A673 (cell line): ENCODE results near the gene ZCCHC24. TPM values are rescaled to one million over a fixed set of nuclear protein-coding genes. Genes with fewer than 3 reads are reported as not detected.

Experiments used
- BruUV-seq: library from RNA; stranded (reverse); fragments of 400-500 nt; replicated peaks from 2 replicates; lab custom pipeline; 2021; lab: Mats Ljungman, UMichigan
- CTCF ChIA-PET: fragments of 300-600 bp; sonication (Branson Sonifier 250); formaldehyde crosslinking; loops from one replicate; lab custom pipeline; 2022; ENCODE audit warnings: antibody characterized with exemption; lab: Charles Lee
- POLR2A ChIA-PET: fragments of 300-600 bp; sonication (Branson Sonifier 250); formaldehyde crosslinking; loops from one replicate; lab custom pipeline; 2022; ENCODE audit warnings: antibody characterized with exemption; ENCODE audit not compliant: low non-redundant PET; lab: Charles Lee
- DNase-seq: peaks from one replicate; pipeline ENCODE4 v3.0.0-alpha.2; 2015; ENCODE audit warnings: low spot score
- H3K27ac ChIP-seq: fragments of 200-600 bp; sonication (generic); 2 replicates; pipeline ENCODE4 v1.5.1; 2016; ENCODE audit warnings: mixed run types, low read depth, mild to moderate bottlenecking, mixed read lengths, antibody characterized with exemption, low read length; ENCODE audit not compliant: poor library complexity, severe bottlenecking
- H3K27me3 ChIP-seq: fragments of 200-600 bp; sonication (generic); replicated peaks from 2 replicates; pipeline ENCODE4 v1.6.1; 2017; ENCODE audit warnings: mixed run types, low read depth, mild to moderate bottlenecking, mixed read lengths, antibody characterized with exemption, low read length; ENCODE audit not compliant: insufficient read depth, poor library complexity
- H3K36me3 ChIP-seq: fragments of 200-600 bp; sonication (generic); 2 replicates; pipeline ENCODE4 v1.6.1; 2016; ENCODE audit warnings: mixed run types, mild to moderate bottlenecking, mixed read lengths, antibody characterized with exemption, low read length; ENCODE audit not compliant: insufficient read depth, poor library complexity, severe bottlenecking
- H3K4me1 ChIP-seq: fragments of 200-600 bp; sonication (generic); 2 replicates; pipeline ENCODE4 v1.6.1; 2017; ENCODE audit warnings: mixed run types, mild to moderate bottlenecking, mixed read lengths, antibody characterized with exemption, low read length; ENCODE audit not compliant: insufficient read depth, poor library complexity, severe bottlenecking
- H3K4me3 ChIP-seq: fragments of 200-600 bp; sonication (generic); 2 replicates; pipeline ENCODE4 v1.5.1; 2016; ENCODE audit warnings: low read depth, mixed run types, mild to moderate bottlenecking, mixed read lengths, low read length; ENCODE audit not compliant: poor library complexity, severe bottlenecking
- H3K9me3 ChIP-seq: fragments of 200-600 bp; sonication (generic); 2 replicates; pipeline ENCODE4 v1.6.1; 2016; ENCODE audit warnings: mixed run types, low read depth, mild to moderate bottlenecking, mixed read lengths, antibody characterized with exemption, low read length; ENCODE audit not compliant: poor library complexity, severe bottlenecking
- CTCF ChIP-seq: fragments of 300-800, 200-600 bp; sonication (generic); conservative IDR thresholded peaks from 2 replicates; pipeline ENCODE4 v1.5.1; 2017; ENCODE audit warnings: low read depth, mild to moderate bottlenecking, antibody characterized with exemption, low read length, moderate library complexity, mixed read lengths
- EZH2 ChIP-seq: fragments of 200-600 bp; sonication (generic); IDR thresholded peaks from 2 replicates; pipeline ENCODE4 v1.6.1; 2017; ENCODE audit warnings: borderline replicate concordance, low read depth, mild to moderate bottlenecking, mixed read lengths, antibody characterized with exemption, low read length; ENCODE audit not compliant: poor library complexity, severe bottlenecking
- intact Hi-C: fragments of 100-400 bp; cut with micrococcal nuclease; formaldehyde crosslinking; loops from one replicate; pipeline ENCODE4 v1.10.0; 2022; ENCODE audit not compliant: unreplicated experiment
- total RNA-seq: library from RNA; stranded (reverse); gene quantifications from 2 replicates; pipeline ENCODE4 v1.2.3, GENCODE V29; 2021

ZCCHC24 gene
- total RNA-seq, 1 experiment from 2014 or later = 9.8 TPM

GRCh38 chr10:79390057-79390456 lies 55.4 kb downstream of the ZCCHC24 start:
- no peak for TF ChIP-seq CTCF
- TF ChIP-seq EZH2 = no peak
- Histone ChIP-seq H3K36me3 (no peaks in the 10 kb centered on the region), H3K4me3 (no peak overlapping the region), H3K4me1 (no peaks in the 10 kb centered on the region), H3K27ac (no peak overlapping the region), H3K27me3 (no peaks in the 10 kb centered on the region), H3K9me3 (no peaks in the 10 kb centered on the region)
- intact Hi-C loops = no loop called here
- BruUV-seq = no TSS peak
- ChIA-PET POLR2A (no interaction called here), CTCF (no interaction called here)
- DNase-seq = no peak

DNA sequence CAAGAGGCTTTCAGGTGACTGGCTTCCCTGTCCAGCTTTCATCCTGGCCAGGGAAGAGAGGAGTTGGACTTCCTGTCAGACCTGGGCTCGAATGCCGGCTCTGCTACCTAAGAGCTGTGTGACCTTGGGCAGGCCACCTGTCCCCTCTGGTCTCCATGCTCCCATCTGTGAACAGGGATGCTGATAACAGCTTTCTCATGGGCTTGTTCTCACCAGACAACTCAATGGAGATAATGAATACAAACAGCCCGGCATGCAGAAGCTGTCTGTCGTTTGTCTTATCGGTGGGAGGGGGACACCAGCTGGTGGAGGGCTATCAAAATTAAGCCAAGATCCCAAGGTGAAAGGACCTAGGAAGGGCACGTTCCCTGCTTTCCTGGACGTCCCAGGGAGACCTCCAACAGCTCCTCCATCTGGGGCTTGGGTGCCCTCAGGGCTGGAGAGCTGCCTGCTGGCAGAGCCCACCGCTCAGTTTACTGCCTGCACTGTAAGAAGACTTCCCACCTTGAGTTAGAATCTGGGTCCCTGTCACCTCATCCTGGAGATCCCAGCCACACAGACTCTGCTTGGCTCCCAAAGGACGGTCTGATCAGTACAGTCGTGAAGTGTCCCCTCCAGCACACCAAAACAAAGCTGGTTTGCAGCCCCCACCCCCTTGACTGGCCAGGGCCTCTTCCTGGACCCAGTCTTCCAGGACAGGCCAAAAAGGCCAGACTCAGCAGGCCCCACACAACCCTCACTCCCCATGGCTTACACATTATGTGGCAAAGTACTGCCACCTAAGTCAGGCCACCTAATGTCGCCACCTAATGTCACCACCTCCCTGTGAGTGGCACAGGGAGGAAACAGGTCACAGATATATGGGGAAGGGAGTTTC lies 57.2 kb downstream of the ZCCHC24 start:
- no TSS peak for BruUV-seq
- TF ChIP-seq CTCF = no peak
- no peak for TF ChIP-seq EZH2
- no peaks in the 10 kb centered on the region for H3K4me1 ChIP-seq
- no peak overlapping the region for H3K4me3 ChIP-seq
- no peaks in the 10 kb centered on the region for H3K36me3 ChIP-seq
- H3K27ac ChIP-seq = no peak overlapping the region
- ChIA-PET CTCF (no interaction called here), POLR2A (no interaction called here)
- intact Hi-C loops = no loop called here
- no peaks in the 10 kb centered on the region for H3K9me3 ChIP-seq
- H3K27me3 ChIP-seq = no peaks in the 10 kb centered on the region
- no peak for DNase-seq

GRCh38 chr10:79387466-79387973 lies 57.9 kb downstream of the ZCCHC24 start:
- intact Hi-C loops = no loop called here
- ChIA-PET CTCF (no interaction called here), POLR2A (no interaction called here)
- H3K27ac ChIP-seq = no peak overlapping the region
- DNase-seq = no peak
- H3K4me3 ChIP-seq = no peak overlapping the region
- no peaks in the 10 kb centered on the region for H3K4me1 ChIP-seq
- H3K9me3 ChIP-seq = no peaks in the 10 kb centered on the region
- TF ChIP-seq EZH2 (no peak), CTCF (no peak)
- no peaks in the 10 kb centered on the region for H3K36me3 ChIP-seq
- BruUV-seq = no TSS peak
- H3K27me3 ChIP-seq = no peaks in the 10 kb centered on the region
